Stromal cell of bone marrow (primary cell): ENCODE measurements around the gene DCAF15.

Source experiments
- DNase-seq: peaks from one replicate; pipeline ENCODE4 v3.0.0-alpha.2; 2012; ENCODE audit warnings: low read depth

Gene DCAF15

GRCh38 chr19:13930402-13930801, 21.9 kb upstream of the DCAF15 start:
- no peak for DNase-seq

- DNase-seq = no peak
These were observed 20.7 kb upstream of the DCAF15 start for GRCh38 chr19:13931391-13932148.

GRCh38 chr19:13932149-13932637, 20.1 kb upstream of the DCAF15 start:
- DNase-seq = no peak

GRCh38 chr19:13932911-13933393, 19.4 kb upstream of the DCAF15 start:
- no peak for DNase-seq

GRCh38 chr19:13934785-13935109, 17.6 kb upstream of the DCAF15 start:
- no peak for DNase-seq

GRCh38 chr19:13935765-13936510, 16.4 kb upstream of the DCAF15 start:
- no peak for DNase-seq

- no peak for DNase-seq
These were observed 14.6 kb upstream of the DCAF15 start for GRCh38 chr19:13937479-13938300.

- DNase-seq = peak; percentile 66
These were observed 13.8 kb upstream of the DCAF15 start, which contains the start of gene PODNL1 for GRCh38 chr19:13938301-13939064. Gene PODNL1 (minus strand): TSS chr19:13938417. CDS start chr19:13938181, 236 bp downstream.

- DNase-seq = no peak
These were observed 10.2 kb upstream of the DCAF15 start for GRCh38 chr19:13942023-13942684.

- DNase-seq = no peak
These were observed 5.9 kb upstream of the DCAF15 start for GRCh38 chr19:13946414-13946813.

- no peak for DNase-seq
These were observed 1.3 kb upstream of the DCAF15 start for GRCh38 chr19:13951043-13951442.

GRCh38 chr19:13951799-13952153, 533 bp upstream of the DCAF15 start:
- no peak for DNase-seq

- DNase-seq = peak; percentile 58
These were observed 722 bp downstream of the DCAF15 start for GRCh38 chr19:13952931-13953531.

- no peak for DNase-seq
These were observed 1.9 kb downstream of the DCAF15 start for GRCh38 chr19:13954185-13954584.

- no peak for DNase-seq
These were observed 3.5 kb downstream of the DCAF15 start for GRCh38 chr19:13955662-13956364.

GRCh38 chr19:13956365-13956744, 4.0 kb downstream of the DCAF15 start:
- DNase-seq = no peak

- DNase-seq = no peak
These were observed 4.7 kb downstream of the DCAF15 start for GRCh38 chr19:13957051-13957450.

GRCh38 chr19:13958043-13958442, 5.7 kb downstream of the DCAF15 start:
- no peak for DNase-seq

GRCh38 chr19:13959141-13959961, 7.0 kb downstream of the DCAF15 start:
- no peak for DNase-seq
